Measurements from ENCODE around the gene CYP2C19.
"Not testable (repeated sequence)": the region's sequence is repeated elsewhere in the genome, so short reads cannot be mapped to it uniquely, and the experiment has no call there.

Gene CYP2C19

GRCh38 chr10:94762393-94762792, at the start of gene CYP2C19:
Gene CYP2C19, plus strand, starts transcription at chr10:94762681. Its CDS starts 25 bp downstream, at chr10:94762706.
- DNase-seq: no peak

DNA sequence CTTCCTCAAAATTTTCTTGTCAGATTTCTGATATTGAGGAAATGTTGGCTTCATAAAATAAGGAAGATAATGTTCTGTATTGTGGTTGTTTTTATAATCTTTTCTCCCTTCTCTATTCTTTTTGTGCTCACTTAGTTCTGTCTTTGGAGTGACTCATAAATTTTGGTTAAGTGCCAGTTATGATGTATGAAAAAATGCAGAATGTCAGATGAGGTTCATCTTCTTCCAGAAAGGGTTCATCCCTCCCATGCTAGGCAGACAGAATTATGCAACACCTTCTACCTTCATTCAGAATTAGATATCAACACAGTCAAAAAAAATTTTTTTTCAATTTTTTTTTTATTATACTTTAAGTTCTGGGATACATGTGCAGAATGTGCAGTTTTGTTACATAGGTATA, 36.6 kb upstream of the CYP2C19 start:
- DNase-seq: no peak

GRCh38 chr10:94735197-94735596, 27.3 kb upstream of the CYP2C19 start:
- DNase-seq: no peak

- DNase-seq: no peak
Observed at GRCh38 chr10:94738588-94738987, 23.9 kb upstream of the CYP2C19 start.

DNA sequence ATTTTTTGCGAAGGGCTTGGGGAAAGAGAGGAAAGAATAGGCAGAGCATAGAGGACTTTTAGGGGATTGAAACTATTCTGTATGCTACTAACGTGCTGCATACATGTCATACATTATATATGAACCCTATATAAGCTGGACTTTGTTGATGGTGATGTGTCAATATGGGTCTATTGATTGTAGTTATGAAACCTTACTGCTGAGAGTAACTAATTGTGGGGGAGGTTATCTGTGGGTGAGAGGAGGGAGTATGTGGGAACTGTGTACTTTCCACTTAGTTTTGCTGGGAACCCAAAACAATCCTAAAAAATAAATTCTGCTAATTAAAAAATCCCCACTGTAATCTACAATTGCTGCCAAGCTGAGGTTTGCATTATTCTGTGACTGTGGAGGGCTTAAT, 15.3 kb upstream of the CYP2C19 start:
- DNase-seq: no peak

DNA sequence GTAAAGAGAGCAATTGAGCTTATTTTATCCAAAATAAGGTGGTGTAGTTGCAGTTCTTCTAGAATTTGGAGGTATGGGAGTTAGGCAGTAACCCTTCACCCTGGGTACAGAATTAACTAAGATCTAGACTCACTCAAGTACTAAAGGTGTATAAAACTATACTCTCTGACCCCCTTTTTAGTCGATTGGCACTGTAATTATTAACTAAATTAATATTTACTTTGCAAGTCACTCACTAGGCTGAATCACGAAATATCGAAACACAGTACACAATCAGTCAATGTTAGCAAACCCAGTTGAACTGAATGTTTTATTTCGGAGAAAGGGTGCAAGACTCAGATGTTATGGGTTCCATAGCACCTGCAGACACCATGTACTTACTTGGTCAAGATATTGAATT, 14.6 kb upstream of the CYP2C19 start:
- DNase-seq: no peak

GRCh38 chr10:94757916-94758315, 4.6 kb upstream of the CYP2C19 start:
- DNase-seq: no peak

DNA sequence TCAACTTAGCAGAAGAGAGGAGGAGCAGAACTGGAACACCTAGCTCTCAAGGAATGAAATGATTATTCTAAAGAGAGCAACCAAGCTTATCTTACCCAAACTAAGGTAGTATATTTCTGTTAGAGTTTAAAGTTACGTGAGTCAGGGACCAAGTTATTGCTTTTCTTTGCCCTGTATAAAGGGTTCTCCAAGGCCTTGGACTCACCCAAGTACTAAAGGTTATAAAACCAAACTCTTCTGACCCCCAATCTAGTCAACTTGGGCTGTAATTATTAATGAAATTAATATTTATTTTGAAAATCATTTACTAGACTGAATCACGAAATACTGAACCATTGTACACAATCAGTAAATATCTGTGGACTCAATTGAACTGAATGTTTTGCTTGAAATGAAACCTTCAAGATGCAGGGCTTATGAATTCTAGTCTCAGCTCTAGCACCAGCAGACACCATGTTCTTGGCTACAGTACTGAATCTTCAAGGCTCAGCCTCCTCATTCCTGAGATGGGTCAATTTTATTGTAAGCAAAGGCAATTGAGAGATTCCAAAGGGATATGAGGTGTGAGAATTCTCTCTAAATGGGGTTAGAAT, 1.8 kb upstream of the CYP2C19 start:
- no peak for DNase-seq

GRCh38 chr10:94775425-94775824, 12.9 kb downstream of the CYP2C19 start:
- DNase-seq: not testable (repeated sequence)

- no peak for DNase-seq
Observed at GRCh38 chr10:94777886-94778458, 15.5 kb downstream of the CYP2C19 start.

DNA sequence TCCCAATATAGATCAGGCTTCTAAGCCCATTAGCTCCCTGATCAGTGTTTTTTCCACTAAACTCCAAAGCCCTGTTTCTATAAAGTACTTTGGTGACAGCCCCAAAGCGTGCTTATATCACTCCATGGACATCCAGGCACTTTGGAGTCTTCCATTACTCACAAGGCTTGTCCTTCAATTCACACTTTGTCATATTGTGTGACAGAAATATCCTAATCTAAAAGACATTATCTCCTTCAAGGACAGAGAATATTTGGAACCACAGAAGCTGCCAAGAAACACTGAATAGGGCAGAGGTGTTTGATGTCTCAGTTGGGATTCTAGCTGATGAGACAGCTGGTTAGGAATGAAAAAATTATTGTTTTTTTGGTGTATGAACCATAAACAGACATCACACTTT, 18.4 kb downstream of the CYP2C19 start:
- DNase-seq: no peak

- no peak for DNase-seq
Observed at GRCh38 chr10:94784256-94784655, 21.8 kb downstream of the CYP2C19 start.

DNA sequence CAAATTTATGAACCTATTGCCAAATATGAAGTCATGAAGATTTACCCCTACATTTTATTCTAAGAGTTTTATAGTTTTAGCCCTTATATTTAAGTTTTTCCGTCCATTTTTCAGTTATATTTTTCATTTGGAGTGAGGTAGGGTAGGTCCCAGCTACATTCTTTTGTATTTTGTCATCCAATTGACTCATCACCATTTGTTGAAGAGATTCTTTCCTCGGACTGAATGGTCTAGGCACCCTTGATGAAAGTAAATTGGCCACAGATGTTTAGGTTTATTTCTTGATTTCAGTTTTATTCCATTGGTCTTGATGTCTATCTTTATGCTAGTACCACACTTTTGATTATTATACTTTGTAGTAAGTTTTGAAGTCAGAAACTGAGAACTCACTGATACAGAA, 22.7 kb downstream of the CYP2C19 start:
- DNase-seq: no peak

- not testable (repeated sequence) for DNase-seq
Observed at GRCh38 chr10:94800551-94800950, 38.1 kb downstream of the CYP2C19 start.

DNA sequence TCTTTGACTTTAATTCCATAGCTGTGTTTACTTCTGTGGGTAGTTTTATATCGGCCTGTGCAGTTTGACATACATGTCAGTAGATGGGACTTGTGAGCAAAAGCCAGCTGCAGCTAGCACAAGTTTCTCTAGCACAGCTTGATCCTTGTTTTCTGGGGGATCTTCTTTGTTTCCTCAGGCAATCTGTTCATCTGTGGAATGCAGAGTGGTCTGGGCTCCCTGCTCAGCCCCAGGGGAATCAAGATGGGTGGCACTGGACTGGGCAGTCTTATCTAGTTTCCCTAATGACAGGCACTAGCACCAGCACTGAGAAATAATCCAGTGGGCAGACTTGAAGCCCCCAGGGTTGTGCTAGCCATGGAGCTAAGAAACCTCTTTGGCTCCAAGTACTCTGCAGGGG, 40.8 kb downstream of the CYP2C19 start:
- no peak for DNase-seq

DNA sequence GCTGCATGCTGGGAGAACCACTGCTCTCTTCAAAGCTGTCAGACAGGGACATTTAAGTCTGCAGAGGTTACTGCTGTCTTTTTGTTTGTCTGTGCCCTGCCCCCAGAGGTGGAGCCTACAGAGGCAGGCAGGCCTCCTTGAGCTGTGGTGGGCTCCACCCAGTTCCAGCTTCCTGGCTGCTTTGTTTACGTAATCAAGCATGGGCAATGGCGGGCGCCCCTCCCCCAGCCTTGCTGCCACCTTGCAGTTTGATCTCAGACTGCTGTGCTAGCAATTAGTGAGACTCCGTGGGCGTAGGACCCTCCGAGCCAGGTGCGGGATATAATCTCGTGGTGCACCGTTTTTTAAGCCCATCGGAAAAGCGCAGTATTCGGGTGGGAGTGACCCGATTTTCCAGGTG, 67.5 kb downstream of the CYP2C19 start:
- DNase-seq: not testable (repeated sequence)

DNA sequence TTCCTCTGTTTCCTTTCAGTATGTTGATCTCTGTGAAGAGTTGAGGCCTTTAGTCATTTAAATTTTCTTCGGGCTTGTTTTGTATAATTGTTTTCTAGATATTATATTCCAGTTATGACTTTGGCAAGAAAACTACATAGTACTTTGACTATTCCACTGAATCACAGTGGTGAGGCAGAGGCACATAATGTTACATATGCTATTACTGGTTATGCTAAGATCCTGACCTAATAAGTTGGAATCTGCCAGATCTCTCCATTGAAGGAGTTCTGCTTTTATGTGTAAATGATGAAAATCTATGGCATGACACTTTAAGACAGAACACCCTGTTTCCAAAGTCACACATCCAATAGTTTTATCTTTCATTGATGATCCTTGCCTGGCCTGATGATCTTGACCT, 83.7 kb downstream of the CYP2C19 start:
- DNase-seq: no peak

DNA sequence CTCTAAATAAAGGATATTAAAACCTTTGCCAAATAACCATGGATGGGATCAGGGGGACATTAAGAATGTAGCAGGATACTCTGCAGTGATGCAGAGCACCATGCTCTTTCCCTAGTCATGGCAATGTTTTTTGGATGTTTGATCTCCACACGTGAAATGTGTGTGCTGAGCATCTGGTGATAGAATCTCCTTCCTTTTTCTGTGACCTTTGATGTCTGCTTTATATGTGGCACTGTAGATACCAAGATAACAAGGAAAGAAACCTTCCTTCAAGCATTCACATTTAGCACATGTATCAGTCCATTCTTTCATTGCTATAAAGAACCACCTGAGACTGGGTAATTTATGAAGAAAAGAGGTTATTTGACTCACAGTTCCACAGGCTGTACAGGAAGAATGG, 88.3 kb downstream of the CYP2C19 start:
- DNase-seq: no peak

DNA sequence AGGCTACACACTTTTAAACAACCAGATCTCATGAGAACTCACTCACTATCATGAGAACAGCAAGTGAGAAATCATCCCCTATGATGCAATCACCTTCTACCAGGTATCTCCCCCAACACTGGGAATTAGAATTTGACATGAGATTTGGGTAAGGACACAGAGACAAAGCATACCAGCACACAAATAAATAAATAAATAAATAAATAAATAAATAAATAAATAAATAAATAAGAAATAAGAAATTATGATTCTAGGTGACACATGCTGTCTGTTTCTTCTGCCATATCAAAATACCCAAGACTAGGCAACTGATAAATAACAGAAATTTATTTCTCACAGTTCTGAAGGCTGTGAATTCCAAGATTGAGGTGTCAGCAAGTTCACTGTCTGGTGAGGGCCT, 88.8 kb downstream of the CYP2C19 start:
- DNase-seq: no peak

- no peak for DNase-seq
Observed at GRCh38 chr10:94852438-94852837, 90.0 kb downstream of the CYP2C19 start.

DNA sequence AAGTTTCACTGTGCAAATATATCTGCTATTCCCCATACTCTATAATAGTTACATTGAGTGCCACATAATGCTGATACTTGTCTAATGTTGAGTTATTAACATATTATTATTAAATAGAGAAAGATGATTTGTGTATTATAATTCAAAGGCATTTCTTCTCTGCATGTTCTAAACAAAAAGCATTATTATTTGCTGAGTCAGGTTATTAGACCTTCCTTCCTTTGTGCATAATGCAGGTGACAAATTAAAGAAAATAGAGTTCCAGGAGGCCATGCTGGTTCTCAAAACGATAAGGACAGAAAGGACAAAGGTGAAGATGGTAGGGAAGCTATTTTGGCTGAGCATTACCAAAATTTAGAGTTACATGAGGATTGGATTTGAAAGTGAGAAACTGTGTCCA, 90.6 kb downstream of the CYP2C19 start:
- no peak for DNase-seq

DNA sequence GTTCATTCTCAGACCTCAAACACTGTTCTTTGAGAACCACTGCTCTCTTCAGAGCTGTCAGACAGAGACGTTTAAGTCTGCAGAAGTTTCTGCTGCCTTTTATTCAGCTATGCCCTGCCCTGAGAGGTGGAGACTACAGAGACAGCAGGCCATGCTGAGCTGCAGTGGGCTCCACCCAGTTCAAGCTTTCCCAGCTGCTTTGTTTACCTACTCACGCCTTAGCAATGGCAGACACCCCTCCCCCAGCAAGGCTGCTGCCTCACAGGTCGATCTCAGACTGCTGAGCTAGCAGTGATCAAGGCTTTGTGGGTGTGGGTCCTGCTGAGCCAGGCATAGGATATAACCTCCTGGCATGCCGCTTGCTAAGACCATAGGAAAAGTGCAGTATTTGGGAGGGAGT, 95.5 kb downstream of the CYP2C19 start:
- peak in 1 of 2 experiments; percentile 17 for DNase-seq

DNA sequence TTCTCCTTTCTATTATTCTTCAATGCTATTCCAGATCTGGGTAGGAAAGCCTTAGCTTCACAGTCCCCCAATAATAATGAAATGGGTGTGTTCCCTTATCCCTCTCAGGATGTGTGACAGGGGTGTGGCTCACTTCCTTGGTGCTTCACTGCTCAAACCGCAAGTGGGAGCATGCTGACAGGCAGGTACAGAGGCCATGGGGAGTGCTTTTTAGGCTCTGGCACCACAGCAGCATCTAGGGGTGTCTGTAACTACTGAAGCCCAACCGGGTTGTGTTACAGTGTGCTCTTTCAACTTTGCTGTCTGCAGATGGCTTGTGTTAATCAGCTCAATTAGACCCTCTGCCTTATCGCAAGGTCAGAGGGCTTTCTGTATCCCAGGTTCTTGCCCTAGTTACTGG, 96.6 kb downstream of the CYP2C19 start:
- no peak for DNase-seq

GRCh38 chr10:94878649-94879048, 116.2 kb downstream of the CYP2C19 start:
- DNase-seq: no peak

DNA sequence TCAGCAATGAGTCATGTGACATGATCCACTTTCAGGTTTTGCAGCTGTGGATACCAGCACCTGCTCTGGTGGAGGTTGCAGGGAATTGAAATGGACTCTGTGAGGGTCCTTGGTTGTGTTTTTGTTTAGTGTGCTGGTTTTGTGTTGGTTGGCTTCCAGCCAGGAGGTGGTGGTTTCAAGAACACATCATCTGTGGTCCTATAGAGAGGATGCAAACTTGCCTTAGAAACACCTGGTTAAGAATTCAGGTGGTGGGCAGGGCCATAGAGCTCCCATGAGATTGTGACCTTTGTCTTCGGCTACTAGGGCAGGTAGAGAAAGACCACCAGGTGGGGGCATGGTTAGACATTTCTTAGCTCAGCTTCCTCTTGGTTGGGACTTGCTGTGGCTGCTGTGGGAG, 116.7 kb downstream of the CYP2C19 start:
- no peak for DNase-seq
